Middle frontal gyrus (tissue), 1 donor: ENCODE measurements around the gene PHLDA3.

ENCODE experiments used
- DNase-seq: peaks from one replicate; pipeline ENCODE4 v3.0.0-alpha.2; 2015; ENCODE audit warnings: low spot score; ENCODE audit errors: extremely low spot score

Gene PHLDA3

GRCh38 chr1:201463071-201463552 is 5.9 kb downstream of the PHLDA3 start:
- no peak for DNase-seq

DNA sequence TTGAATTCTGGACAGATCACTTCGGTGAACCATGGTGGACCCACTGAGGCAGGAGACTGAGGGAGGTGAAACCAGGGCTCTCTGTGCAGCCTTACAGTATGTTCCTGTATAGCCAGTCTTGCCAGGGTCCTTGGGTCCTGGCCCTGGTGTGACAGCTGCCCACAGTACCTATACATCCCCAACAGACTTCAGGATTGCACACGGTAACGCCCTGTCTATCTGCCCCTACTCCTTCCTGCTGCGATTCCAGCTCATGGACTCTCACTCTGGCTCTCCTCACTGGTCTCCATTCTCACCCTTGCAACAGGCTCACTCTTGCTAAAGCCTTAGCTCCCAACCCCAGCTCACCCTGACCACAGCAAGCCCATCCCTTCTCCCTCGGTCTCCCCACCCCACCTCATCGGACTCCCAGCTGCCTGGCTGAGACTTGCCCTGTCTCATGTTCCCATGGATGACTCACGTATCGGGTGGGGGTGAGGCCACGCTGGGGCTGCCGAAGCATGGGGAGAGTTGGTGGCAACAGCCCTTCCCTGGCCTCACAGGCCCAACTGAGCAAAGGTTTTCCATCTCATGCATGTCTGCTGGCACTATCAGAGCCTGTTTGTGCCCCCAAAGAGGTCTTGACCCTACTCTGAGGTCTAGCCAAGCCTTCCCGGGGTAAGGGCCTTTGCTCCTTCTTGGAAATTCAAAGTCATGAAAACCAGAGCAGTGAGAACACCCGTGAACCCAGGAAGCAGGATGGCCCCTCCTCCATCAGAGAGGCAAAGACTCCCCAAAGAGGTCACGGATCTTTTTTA is 7.1 kb downstream of the PHLDA3 start:
- DNase-seq: no peak

DNA sequence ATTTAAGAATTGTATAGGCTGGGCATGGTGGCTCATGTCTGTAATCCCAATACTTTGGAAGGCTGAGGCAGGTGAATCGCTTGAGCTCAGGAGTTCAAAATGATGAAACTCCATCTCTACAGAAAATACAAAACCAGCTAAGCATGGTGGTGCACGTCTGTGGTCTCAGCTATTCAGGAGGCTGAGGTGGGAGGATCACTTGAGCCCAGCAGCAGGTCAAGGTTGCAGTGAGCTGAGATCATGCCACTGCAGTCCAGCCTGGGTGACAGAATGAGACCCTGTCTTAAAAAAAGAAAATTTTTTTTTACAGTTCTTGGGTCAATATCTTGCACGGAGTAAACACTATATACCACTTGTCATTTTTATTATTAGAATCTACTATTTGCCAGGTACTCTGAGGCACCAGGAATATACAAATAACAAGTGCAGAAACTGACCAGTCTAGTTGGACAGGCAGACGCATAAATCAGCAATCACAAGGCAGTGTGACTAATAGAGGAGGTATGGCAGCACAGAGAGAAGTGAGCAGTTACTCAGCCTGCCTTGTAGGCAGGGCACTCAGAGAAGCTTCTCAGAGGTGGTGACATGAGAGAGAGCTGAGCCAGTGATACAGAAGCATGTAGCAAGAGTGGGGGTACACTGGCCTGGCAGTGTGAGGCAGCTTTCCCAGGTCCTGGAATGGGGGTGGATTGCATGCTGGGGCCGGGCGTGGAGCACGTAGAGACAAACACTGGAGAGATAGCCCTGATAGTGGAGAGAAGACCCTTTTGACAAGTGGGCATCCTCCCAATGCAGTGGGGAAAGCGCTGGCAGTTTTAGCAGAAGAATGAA is 8.0 kb downstream of the PHLDA3 start:
- no peak for DNase-seq

- DNase-seq: no peak
Measured at GRCh38 chr1:201459775-201460174, 9.2 kb downstream of the PHLDA3 start.

GRCh38 chr1:201459052-201459451 is 9.9 kb downstream of the PHLDA3 start:
- DNase-seq: no peak

DNA sequence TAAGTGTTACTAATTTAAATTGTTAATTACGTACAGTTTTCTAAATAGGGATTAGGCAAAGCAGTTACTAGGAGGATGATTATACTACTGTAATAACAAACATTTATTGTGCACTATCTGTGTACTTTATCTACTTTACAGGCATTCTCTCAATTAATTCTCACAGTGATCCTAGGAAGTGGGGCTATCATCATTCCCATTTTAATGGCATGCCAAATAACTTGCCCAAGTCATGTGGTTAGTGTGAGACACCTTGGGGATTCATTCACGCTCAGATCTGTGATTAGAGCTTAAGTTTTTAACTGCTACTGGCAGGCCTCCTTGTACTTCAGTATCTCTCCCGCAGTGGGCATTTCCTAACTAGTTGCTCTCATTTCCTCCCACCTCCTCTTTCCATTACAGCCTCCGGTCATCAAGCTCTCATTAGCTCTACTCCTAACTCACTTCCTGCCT is 11.5 kb downstream of the PHLDA3 start:
- DNase-seq: no peak

DNA sequence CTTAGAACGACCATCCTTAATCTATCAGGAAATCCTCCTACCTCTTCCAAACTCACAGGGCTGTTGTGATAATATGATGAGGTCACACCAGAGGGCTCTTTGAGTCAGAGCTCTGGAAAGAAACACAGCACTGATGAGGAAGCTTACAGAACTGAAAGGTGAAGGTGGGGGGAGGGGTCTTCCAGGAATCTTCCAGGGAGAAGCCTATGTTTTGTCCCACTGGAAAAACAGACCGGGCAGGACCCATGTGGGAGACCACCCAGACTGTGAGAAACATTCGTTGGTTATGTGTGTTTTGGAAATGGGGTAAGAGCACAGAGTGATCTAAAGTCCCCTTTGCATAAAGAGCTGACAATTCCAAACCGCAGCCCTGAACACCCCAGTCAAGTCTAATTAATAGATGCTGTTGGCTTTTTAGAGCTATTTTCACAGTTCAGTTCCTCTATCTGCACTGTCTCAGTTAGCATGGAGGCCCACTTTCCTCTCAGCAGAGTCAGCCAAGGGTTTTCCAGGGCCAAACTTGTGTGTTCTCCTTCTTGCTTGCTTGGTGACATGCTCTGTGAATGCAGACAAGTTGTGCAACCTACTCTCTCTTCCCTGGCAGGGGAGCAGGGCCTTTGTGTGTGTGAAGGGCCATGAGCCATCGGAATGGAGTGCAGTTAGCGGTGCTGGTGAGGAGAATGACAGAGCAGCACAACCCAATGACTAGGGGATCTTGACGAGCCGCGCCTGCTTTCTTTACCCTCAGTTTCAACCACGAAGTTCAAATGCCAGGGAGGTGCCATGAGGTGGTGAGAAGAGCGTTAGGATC is 12.3 kb downstream of the PHLDA3 start:
- no peak for DNase-seq

GRCh38 chr1:201455098-201455497 is 13.9 kb downstream of the PHLDA3 start:
- no peak for DNase-seq

- no peak for DNase-seq
Measured at GRCh38 chr1:201454608-201455007, 14.4 kb downstream of the PHLDA3 start.

GRCh38 chr1:201452866-201453265 is 16.1 kb downstream of the PHLDA3 start:
- no peak for DNase-seq

DNA sequence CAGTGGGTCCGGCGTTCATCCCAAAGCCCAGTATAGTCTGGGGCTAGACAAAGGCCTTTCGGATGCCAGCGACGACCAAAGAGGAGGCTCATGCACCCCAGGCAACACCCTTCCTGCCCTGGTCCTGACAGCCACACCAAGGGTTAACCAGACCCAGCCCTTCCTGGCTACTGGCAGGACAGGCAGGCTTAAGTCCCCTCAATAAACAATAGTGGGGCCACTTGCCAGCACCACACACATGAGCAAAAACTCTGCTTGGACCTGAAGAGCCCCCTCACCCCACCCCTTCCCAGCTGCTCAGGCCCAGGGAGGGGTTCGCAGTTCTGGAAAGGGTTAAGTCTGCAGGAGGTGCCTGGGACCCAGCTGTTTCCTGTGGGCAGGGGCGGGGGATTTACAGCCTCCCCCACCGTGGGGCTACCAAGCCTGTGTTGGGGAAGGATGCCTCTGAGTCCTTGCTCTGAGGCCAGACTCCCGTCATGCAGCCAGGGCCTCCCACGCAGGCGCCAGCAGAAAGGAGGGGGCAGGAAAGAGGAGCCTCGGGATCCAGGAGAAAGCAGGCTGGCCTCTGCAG is 18.2 kb downstream of the PHLDA3 start:
- DNase-seq: no peak

DNA sequence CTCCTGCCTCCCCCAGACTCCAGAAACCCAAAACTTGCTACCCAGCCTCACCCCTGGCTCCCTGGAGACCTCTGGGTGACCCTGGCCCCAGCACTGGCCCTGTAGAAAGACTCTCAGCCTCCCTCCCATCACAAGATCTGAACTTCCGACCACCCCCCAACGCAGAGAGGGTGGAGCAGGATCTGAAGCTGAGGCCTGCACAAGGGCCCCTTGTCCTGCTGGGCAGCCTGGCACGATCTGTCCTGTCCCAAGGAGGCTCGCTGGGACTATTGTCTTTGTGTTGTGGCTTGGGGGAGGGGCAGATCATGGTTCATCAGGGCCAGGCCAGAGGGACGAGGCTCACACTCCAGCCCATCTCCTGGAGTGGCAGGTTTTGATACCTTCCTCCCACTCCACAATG is 20.0 kb downstream of the PHLDA3 start:
- DNase-seq: peak; percentile 65

DNA sequence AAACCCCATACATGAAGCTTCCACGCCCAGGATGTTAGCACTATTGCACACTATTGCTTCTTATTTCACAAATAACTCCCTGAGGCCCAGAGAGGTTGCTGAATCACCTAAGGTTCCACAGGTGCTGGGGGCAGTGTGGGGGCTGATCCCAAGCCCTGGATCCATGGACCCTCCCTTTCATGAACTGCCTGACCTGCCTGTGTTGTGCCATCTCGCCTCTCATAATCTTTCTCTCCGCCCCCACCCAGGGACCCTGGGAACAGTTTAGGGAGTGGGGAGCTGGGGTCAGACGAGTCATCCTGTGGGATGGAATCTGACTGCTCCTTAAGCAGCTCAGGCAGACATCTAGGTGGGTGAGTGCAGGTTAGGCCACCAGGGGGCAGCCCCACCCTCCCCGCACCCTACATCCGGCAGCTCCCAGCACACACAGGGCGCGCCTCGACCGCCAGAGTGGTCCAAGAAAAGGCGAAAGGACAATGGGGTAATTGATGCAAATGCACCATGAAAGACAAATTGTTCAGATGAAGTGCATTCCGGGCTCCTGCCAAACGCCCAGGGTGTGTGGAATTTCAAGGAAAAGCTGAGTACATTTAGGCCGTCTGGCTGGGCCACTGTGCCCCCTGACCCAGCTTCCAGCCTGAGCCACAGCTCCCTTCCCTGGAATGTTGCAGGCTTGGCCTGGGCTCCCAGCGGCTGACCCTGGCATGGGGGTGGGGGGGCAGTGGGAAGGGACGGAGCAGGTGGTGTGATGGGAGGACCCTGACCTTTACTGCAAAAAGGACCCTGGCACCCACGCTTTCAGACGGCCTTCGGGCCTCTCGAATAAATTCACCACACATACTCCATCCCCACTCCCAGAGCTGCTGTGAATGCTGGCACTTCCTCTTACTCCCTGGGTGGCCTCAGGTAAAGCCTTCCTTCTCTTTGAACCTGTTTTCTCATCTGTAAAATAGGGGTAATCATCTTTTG is 20.8 kb downstream of the PHLDA3 start:
- DNase-seq: peak; percentile 54

DNA sequence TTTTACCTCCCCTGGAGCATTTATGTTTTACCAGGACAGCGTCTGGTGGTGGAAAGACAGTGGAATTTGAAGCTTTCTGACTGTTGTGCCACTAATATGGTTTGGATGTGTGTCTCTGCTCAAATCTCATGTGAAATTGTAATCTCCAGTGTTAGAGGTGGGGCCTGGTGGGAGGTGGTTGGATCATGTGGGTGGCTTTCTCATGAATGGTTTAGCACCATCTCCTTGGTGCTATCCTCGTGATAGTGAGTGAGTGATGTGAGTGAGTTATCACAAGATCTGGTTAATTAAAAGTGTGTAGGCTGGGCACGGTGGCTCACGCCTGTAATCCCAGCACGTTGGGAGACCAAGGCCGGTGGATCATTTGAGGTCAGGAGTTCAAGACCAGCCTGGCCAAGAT is 23.7 kb downstream of the PHLDA3 start:
- no peak for DNase-seq

GRCh38 chr1:201444792-201445191 is 24.2 kb downstream of the PHLDA3 start:
- DNase-seq: no peak

DNA sequence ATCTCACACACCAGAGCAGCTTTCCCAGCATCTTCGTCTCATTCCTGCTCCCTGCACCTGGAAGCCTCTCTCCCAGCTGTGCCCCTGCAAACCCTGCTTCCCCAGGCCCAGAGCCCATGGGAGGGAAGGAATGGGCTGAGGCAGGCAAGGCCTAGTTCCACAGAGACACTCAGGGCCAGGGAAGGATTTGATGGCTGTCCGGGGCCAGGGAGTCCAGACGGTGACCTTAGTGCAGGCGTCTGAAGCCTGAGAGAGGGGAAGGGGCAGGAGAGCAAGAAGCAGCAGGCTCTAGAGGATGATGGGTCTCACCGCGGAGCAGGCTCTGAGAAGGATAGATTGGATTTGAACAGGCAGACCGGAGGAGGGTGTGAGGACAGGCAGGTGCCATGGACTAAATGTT is 25.2 kb downstream of the PHLDA3 start:
- DNase-seq: no peak

DNA sequence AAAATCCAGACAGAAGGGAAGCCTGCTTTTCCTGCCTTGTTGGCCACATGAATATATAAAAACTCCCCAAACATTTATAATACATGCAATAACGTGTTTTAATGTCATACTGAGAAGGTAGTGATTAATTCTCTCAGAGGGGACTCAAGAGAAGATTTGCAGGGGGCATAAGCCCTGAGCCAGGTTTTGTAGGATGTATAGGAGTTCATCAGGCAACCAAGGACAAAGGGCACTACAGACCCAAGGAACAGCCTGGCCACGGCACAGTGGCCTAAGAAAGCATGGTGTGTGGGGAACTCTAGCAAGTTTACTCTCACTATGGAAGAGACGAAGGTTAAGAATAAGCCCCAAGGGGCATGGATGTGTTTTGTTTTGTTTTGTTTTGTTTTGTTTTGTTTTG is 32.0 kb downstream of the PHLDA3 start:
- no peak for DNase-seq

GRCh38 chr1:201436393-201436792 is 32.6 kb downstream of the PHLDA3 start:
- DNase-seq: no peak

- no peak for DNase-seq
Measured at GRCh38 chr1:201434266-201434665, 34.7 kb downstream of the PHLDA3 start.

DNA sequence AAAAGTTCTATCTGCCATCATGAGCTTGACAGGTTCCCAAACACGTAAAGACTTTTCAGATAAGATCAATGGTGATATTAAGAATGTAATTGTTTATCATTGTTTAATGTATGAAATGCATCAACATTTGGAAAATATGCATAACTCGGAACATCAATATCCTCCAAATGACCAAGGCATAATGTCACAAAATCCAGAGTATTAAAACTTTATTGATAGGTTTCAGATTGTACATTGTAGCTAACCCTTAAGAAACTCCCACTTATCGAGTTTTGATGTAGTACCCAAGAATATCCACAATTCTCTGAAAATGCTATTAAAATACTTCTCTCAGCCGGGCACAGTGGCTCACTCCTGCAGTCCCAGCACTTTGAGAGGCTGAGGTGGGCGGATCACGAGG is 35.4 kb downstream of the PHLDA3 start:
- no peak for DNase-seq
